ENCODE results near the gene CROT. TPM values are rescaled to one million over a fixed set of nuclear protein-coding genes. Genes with fewer than 3 reads are reported as not detected.

Gene CROT
- total and polyA plus RNA-seq, 11 donors, result 5.7 to 10.2 (median 8.4) TPM

DNA sequence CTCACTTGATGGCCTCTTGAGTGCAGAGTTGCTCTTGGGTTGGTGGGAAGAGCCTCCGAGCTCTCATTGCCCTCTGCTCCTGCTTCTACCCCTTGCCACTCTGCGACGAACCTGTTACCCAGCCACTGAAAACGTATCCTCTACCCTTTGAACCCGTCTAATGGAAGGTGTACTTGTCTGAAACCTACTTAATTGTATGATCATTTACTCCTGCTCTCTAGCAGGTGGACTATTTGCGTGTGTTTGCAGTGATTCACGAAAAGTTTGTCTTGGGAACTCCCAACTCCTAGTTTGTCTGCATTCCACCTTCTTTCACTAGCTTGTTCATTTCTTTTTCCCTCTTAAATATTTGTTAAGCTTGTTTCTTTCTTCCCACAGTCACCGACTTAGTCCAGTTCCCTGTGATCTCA, 503 bp downstream of the CROT start:
- Histone ChIP-seq H3K9me3 (no peaks in the 10 kb centered on the region), H3K4me1 (peaks cover 0 to 33% (median 13%) of the 10 kb centered on the region in 12 donors), H3K27me3 (no peaks in the 10 kb centered on the region), H3K36me3 (peaks cover 0 to 36% (median 25%) of the 10 kb centered on the region in 9 donors), H3K27ac (peak overlapping the region in 11 of 12 donors; percentile 79 to 92 (median 84)), H3K4me3 (peak overlapping the region; percentile 48 to 92 (median 73))
- ATAC-seq (peak in 2 of 4 donors; percentile 14 to 22), DNase-seq (no peak)
- TF ChIP-seq POLR2A (IDR thresholded peaks at IDR 0.05), result no peak
- TF ChIP-seq, protein P1, sequence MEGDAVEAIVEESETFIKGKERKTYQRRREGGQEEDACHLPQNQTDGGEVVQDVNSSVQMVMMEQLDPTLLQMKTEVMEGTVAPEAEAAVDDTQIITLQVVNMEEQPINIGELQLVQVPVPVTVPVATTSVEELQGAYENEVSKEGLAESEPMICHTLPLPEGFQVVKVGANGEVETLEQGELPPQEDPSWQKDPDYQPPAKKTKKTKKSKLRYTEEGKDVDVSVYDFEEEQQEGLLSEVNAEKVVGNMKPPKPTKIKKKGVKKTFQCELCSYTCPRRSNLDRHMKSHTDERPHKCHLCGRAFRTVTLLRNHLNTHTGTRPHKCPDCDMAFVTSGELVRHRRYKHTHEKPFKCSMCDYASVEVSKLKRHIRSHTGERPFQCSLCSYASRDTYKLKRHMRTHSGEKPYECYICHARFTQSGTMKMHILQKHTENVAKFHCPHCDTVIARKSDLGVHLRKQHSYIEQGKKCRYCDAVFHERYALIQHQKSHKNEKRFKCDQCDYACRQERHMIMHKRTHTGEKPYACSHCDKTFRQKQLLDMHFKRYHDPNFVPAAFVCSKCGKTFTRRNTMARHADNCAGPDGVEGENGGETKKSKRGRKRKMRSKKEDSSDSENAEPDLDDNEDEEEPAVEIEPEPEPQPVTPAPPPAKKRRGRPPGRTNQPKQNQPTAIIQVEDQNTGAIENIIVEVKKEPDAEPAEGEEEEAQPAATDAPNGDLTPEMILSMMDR (IDR thresholded peaks at IDR 0.05), result no peak
- intact Hi-C loops (cut with DNase I), result loop anchor here in 3 of 10 donors (5.0 to 10.0 kb wide), 3 partner anchors 61 to 529 kb away; partner anchors contain the start of genes DMTF1 (in 2 of the 3), DBF4 (in 1 of the 3) and SLC25A40 (in 1 of the 3)
- WGBS, 4 donors, result 14 to 23% (median 20%) methylated on average over 8 of the region's 8 CpGs

DNA sequence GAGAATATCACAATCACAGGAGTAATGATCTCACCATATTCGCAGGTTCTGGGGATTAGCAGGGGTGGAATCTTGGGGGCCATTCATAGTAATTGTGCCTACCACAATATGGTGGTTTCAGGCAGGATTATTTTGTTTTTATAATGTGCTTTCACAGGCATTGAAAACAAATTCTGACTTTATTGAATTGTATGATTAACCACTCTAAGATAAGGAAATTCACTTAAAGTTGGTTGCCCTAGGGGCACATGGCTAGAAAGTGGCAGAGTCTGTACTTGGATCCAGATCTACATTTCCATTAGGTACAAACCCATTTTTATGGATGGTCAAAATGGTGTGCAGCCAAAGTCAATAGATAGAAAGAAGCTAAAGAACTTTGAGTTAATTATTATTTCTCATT, 1.7 kb downstream of the CROT start:
- Histone ChIP-seq H3K9me3 (no peaks in the 10 kb centered on the region), H3K4me3 (no peak overlapping the region), H3K4me1 (peaks cover 0 to 33% (median 13%) of the 10 kb centered on the region in 12 donors), H3K27ac (no peak overlapping the region), H3K27me3 (no peaks in the 10 kb centered on the region), H3K36me3 (peaks cover 0 to 44% (median 32%) of the 10 kb centered on the region in 9 donors)
- TF ChIP-seq POLR2A (IDR thresholded peaks at IDR 0.05), result no peak
- TF ChIP-seq, protein P1 (IDR thresholded peaks at IDR 0.05), result no peak
- DNase-seq (no peak), ATAC-seq (no peak)
- intact Hi-C loops (cut with DNase I), result loop anchor here in 3 of 10 donors (5.0 to 10.0 kb wide), 3 partner anchors 60 to 528 kb away; partner anchors contain the start of genes DMTF1 (in 2 of the 3), DBF4 (in 1 of the 3) and SLC25A40 (in 1 of the 3)
- 88 to 96% (median 90%) methylated on average over 1 of the region's 1 CpG for WGBS, 4 donors

DNA sequence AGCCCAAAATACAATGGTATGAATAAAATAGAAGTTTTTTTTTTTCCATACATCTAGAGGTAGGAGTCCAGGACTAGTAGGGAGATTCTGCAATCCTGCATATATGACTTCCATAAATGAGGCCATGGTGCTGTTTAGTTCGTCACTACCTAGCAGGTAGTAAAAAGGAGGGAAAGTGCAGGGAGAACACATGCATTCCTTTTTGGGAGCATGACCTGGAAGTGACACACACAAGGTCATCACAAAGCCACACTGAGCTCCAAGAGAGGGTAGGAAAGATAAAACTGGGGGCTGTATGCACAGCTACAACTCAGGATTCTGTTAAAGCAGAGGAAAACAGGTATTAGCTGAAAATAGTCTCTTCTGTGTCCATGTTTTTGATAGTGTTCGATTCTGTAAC, 2.2 kb downstream of the CROT start:
- no peaks in the 10 kb centered on the region for H3K9me3 ChIP-seq
- peaks cover 0 to 48% (median 37%) of the 10 kb centered on the region in 9 donors for H3K36me3 ChIP-seq
- intact Hi-C loops (cut with DNase I), result loop anchor here in 3 of 10 donors (5.0 to 10.0 kb wide), 3 partner anchors 60 to 527 kb away; partner anchors contain the start of genes DMTF1 (in 2 of the 3), DBF4 (in 1 of the 3) and SLC25A40 (in 1 of the 3)
- no peaks in the 10 kb centered on the region for H3K27me3 ChIP-seq
- no peak for DNase-seq
- H3K4me3 ChIP-seq, result no peak overlapping the region
- 92 to 95% (median 93%) methylated on average over 2 of the region's 2 CpGs for WGBS, 4 donors
- H3K4me1 ChIP-seq, result peaks cover 0 to 33% (median 13%) of the 10 kb centered on the region in 12 donors
- H3K27ac ChIP-seq, result no peak overlapping the region
- no peak for ATAC-seq
- TF ChIP-seq POLR2A (IDR thresholded peaks at IDR 0.05), result no peak

DNA sequence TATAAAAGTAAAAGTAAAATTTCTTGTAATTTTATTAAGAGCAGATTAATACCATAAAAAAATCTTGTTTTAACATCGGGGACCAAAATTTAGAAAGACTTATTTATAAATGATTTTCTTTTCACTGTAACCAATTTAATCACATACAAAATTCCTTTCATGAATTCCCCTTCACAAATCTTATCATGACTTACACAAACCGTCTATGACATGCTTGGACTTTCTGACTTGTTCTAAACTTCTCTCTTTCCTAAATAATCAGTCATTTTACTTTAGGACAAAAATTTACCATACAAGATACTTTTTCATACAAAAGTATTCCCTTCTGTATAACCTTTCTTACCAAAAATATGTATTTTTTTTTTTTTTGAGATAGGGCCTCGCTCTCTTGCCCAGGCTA, 9.3 kb downstream of the CROT start:
- peaks cover 0 to 65% (median 42%) of the 10 kb centered on the region in 9 donors for H3K36me3 ChIP-seq
- H3K27me3 ChIP-seq, result no peaks in the 10 kb centered on the region
- H3K4me3 ChIP-seq, result no peak overlapping the region
- intact Hi-C loops (cut with DNase I), result no loop called here
- no peak for DNase-seq
- no peak overlapping the region for H3K27ac ChIP-seq
- TF ChIP-seq, protein P1 (IDR thresholded peaks at IDR 0.05), result no peak
- no peak for TF ChIP-seq POLR2A (IDR thresholded peaks at IDR 0.05)
- WGBS, 4 donors, result 87 to 92% (median 89%) methylated on average over 3 of the region's 3 CpGs
- H3K4me1 ChIP-seq, result no peaks in the 10 kb centered on the region
- ATAC-seq, result no peak
- H3K9me3 ChIP-seq, result peaks cover 0 to 23% (median 7%) of the 10 kb centered on the region in 12 donors
